Prostate gland (tissue), 2 donors: ENCODE measurements around the gene ETV5.

ENCODE experiments used
- CTCF ChIP-seq, 4 experiments: fragments of 200-600 bp in 2 of 4; fragments of 450-650 bp in 2 of 4; sonication (generic) in 2 of 4; IDR thresholded peaks; 1 replicate in 3 of 4; 2 replicates in 1 of 4; pipeline ENCODE4 v1.5.1; 2016 to 2019; ENCODE audit warnings: antibody characterized with exemption in 4 of 4, mild to moderate bottlenecking in 2 of 4, moderate library complexity in 2 of 4
- POLR2A ChIP-seq: fragments of 450-650 bp; IDR thresholded peaks from one replicate; pipeline ENCODE4 v1.6.1; 2016; ENCODE audit warnings: antibody characterized with exemption, mild to moderate bottlenecking
- POLR2AphosphoS5 ChIP-seq: sonication (generic); formaldehyde crosslinking; IDR thresholded peaks from one replicate; pipeline ENCODE4 v1.6.1; 2017; ENCODE audit warnings: antibody characterized with exemption

DNA sequence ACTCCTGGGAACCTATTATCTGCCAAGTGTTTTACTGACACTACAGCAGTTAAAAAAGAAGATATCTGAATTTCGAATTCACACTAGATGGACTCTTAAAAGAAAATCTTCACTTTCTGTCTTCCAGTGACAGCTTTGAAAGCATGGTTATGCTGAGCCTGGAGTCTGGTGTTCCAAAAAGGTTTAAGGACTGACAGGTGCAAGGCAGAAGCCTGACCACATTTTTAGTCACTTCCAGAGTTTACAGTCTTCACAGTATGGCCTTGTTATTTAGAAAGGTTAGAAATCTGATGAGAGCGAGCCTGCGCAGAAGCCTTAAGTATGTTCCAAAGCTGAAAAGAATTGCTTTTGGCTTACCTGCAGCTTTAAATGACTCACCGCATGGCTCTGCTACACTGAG, 59.9 kb downstream of the ETV5 start:
- TF ChIP-seq CTCF (IDR thresholded peaks at IDR 0.05) (no peak), POLR2AphosphoS5 (no peak), POLR2A (no peak)
